ENCODE data around the gene KRTAP10-12.

Gene KRTAP10-12

DNA sequence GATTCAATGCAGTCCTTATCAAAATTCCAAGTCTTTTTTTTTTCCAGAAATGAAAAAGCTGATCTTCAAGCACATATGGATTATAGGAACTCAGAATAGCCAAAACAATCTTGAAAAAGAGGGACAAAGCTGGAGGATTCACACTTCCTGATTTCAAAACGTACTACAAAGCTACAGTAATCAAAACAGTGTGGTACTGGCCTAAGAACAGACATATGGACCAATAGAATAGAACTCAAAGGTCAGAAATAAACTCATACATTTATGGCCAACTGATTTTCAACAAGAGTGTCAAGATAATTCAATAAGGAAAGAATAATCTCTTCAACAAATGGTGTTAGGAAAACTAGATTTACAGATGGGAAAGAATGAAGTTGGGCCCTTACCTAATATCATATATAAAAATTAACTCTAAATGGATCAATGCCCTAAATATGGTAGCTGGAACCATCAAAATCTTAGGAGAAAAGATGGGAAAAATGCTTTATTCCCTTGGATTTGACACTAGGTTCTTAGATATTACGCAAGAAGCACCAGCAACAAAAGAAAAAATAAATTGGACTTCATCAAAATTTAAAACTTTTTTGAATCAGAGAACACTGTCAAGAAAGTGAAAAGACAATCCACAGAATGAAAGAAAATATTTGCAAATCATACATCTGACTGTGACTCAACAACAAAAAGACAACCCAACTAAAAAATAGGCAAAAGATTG, 4.0 kb upstream of the KRTAP10-12 start:
- Histone ChIP-seq H3K36me3 (no peaks in the 10 kb centered on the region), H3K9ac (no peak overlapping the region), H4K20me1 (no peaks in the 10 kb centered on the region), H3K4me1 (no peaks in the 10 kb centered on the region), H3K4me3 (no peak overlapping the region), H3K4me2 (no peak overlapping the region), H3K27ac (no peak overlapping the region), H3K9me3 (replicated peaks in 1 of 11) (peaks cover 17 to 32% (median 24%) of the 10 kb centered on the region in 11 experiments), H3K27me3 (peaks cover 5 to 12% (median 6%) of the 10 kb centered on the region in 11 experiments; a peak in 20 of 22 replicates)
- peak in 2 of 11 experiments; percentile 43 to 80; a peak in 3 of 22 replicates for TF ChIP-seq Cebpa-rat (IDR thresholded peaks at IDR 0.05)

DNA sequence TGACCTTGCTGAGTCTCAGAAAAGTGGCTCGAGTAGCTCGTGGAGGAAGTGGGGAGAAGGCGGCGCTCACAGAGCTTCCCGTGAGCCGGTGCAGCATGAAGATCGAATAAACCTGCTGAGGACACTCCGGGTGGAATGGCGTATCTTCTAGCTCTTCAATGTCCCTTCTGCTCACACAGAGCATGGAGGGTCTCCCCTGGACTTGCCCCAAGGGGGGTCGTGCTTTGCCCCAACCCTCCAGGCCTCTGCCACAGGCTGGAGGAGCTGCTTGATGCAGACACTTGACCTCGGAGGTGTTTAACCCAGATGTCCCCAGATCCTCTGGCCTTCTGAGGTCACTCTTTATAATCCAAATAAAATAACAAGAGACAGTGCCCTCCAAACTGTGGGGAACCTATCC, 2.2 kb upstream of the KRTAP10-12 start:
- Histone ChIP-seq H3K36me3 (no peaks in the 10 kb centered on the region), H3K27ac (no peak overlapping the region), H3K9me3 (replicated peaks in 1 of 11) (peaks cover 17 to 32% (median 24%) of the 10 kb centered on the region in 11 experiments), H3K9ac (no peak overlapping the region), H3K4me1 (peaks cover 0 to 6% (median 0%) of the 10 kb centered on the region in 10 experiments; a peak in 9 of 20 replicates), H4K20me1 (peaks cover 0 to 7% (median 0%) of the 10 kb centered on the region in 11 experiments; a peak in 1 of 22 replicates), H3K4me2 (no peak overlapping the region), H3K27me3 (peaks cover 15 to 30% (median 24%) of the 10 kb centered on the region in 11 experiments; a peak in 21 of 22 replicates), H3K4me3 (no peak overlapping the region)
- TF ChIP-seq Cebpa-rat (IDR thresholded peaks at IDR 0.05): no peak

DNA sequence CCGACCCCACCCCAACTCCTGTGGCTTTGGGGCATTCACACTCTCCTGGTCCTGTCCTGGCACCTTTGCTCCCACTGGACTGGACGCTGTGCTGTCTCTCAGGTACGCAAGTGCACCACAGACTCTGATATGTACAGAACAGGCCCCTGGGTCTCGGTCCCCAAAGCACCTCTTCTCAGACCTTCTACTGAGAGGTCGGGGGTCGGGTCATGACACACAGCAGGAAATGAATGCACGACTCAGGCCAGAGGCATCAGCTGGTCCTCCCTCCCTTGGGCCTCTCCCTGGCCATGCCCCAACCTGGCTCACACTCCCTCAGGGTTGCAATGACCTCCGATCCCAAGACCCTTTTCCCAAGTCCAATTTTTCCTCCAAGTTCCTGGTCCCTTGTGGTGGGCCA, 1.8 kb upstream of the KRTAP10-12 start:
- H3K27ac ChIP-seq: no peak overlapping the region

DNA sequence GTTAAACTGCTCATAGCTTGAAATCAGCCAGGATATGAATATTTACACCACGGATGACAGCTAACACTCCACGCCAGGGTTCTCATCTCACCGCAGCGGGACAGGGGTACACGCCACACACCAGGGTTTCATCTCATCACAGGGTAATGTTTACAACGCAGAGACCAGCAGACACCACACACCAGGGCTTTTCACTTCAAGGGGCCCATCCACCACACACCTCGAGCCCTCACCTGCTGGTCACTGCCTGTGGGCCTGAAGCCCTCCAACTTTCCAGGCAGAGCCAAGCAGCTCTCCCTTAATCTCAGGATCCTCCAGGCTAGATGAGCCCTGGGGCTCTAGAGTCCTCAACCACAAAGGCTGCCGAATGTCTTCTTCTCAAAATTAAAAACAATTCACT, 1.3 kb upstream of the KRTAP10-12 start:
- no peak overlapping the region for H3K4me3 ChIP-seq
- H3K36me3 ChIP-seq: no peaks in the 10 kb centered on the region
- TF ChIP-seq Cebpa-rat (IDR thresholded peaks at IDR 0.05): no peak
- H4K20me1 ChIP-seq: peaks cover 0 to 11% (median 0%) of the 10 kb centered on the region in 11 experiments; a peak in 1 of 22 replicates
- H3K9ac ChIP-seq: no peak overlapping the region
- no peak overlapping the region for H3K27ac ChIP-seq
- peaks cover 17 to 32% (median 24%) of the 10 kb centered on the region in 11 experiments for H3K9me3 ChIP-seq (replicated peaks in 1 of 11)
- H3K4me1 ChIP-seq: peaks cover 3 to 14% (median 8%) of the 10 kb centered on the region in 10 experiments; a peak in 18 of 20 replicates
- peaks cover 15 to 37% (median 32%) of the 10 kb centered on the region in 11 experiments; a peak in 21 of 22 replicates for H3K27me3 ChIP-seq
- no peak overlapping the region for H3K4me2 ChIP-seq

More for the DNA sequence above, 1.8 kb upstream of the KRTAP10-12 start:
- H3K9ac ChIP-seq: no peak overlapping the region
- H3K4me3 ChIP-seq: no peak overlapping the region
- H3K4me2 ChIP-seq: no peak overlapping the region
- peaks cover 0 to 11% (median 0%) of the 10 kb centered on the region in 11 experiments; a peak in 1 of 22 replicates for H4K20me1 ChIP-seq
- peaks cover 0 to 10% (median 3%) of the 10 kb centered on the region in 10 experiments; a peak in 13 of 20 replicates for H3K4me1 ChIP-seq
- no peaks in the 10 kb centered on the region for H3K36me3 ChIP-seq
- H3K9me3 ChIP-seq (replicated peaks in 1 of 11): peaks cover 17 to 32% (median 24%) of the 10 kb centered on the region in 11 experiments
- no peak for TF ChIP-seq Cebpa-rat (IDR thresholded peaks at IDR 0.05)
- H3K27me3 ChIP-seq: peaks cover 15 to 34% (median 28%) of the 10 kb centered on the region in 11 experiments; a peak in 21 of 22 replicates

DNA sequence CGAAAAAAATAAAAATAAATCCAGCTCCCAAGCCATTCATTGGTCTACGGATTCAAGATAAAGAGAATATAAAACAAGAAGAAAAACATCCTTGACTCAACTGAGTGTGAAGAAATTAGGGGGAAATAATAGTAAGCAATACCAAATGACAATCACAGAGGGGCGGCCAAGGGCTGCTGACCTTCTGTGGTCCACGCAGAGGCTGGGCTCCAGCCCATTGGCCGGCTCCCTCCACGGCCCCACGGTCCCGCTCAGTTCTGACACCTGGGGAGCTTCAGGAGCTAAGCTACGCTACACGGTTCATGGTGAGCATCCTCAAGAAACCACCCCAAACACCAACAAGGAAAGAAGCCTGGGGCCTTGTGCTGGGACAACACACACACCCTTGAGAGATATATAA, 400 bp upstream of the KRTAP10-12 start:
- H3K4me3 ChIP-seq: no peak overlapping the region
- no peaks in the 10 kb centered on the region for H3K36me3 ChIP-seq
- no peak overlapping the region for H3K4me2 ChIP-seq
- H3K4me1 ChIP-seq: peaks cover 4 to 23% (median 13%) of the 10 kb centered on the region in 10 experiments; a peak in 18 of 20 replicates
- H4K20me1 ChIP-seq: peaks cover 0 to 11% (median 0%) of the 10 kb centered on the region in 11 experiments; a peak in 1 of 22 replicates
- no peak overlapping the region for H3K9ac ChIP-seq
- H3K9me3 ChIP-seq (replicated peaks in 1 of 11): peaks cover 17 to 32% (median 24%) of the 10 kb centered on the region in 11 experiments
- no peak overlapping the region for H3K27ac ChIP-seq
- TF ChIP-seq Cebpa-rat (IDR thresholded peaks at IDR 0.05): no peak
- peaks cover 16 to 47% (median 40%) of the 10 kb centered on the region in 11 experiments; a peak in 21 of 22 replicates for H3K27me3 ChIP-seq

DNA sequence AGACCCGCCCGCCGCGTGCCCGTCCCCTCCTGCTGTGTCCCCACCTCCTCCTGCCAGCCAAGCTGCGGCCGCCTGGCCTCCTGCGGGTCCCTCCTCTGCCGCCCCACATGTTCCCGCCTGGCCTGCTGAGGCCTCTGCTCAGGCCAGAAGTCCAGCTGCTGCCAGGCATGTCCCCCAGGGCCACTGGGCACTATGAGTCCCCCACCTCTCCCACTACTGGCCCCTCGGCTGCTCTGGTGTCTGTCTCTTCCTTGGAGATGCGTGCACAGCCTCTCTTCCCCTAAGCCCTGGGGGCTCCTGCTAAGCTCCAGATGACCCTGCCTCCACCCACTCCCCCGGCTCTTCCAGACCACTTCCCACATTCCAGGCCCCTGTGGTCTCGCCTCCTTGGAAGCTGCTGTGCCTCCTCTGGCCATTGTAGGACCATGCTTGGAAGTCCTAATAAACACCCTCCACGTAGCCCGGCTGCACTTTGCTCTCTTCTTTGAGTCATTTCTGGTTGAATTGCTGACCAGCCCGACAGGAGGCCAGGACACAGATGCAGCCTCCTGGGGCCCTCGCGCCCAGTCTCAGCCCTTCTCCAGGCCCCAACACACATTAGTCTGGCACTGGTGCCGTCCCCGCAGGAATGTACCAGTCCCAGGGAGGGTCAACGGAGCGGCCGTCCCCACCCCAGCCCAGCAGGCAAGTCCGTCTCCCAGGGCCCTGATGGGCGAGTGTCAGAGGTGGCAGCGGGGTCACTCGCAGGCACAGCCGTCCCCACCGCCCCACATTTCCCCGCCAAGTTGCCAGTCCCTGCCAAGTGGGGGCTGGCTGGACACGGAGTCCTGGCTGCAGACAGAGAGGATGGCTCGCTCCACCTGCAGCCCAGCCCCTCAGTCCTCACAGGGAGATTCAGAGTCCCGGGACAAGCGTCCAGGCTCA, 1.1 kb downstream of the KRTAP10-12 start:
- H3K9ac ChIP-seq: no peak overlapping the region
- no peak overlapping the region for H3K27ac ChIP-seq
- no peaks in the 10 kb centered on the region for H3K36me3 ChIP-seq
- no peak overlapping the region for H3K4me3 ChIP-seq
- peaks cover 0 to 16% (median 0%) of the 10 kb centered on the region in 11 experiments; a peak in 4 of 22 replicates for H4K20me1 ChIP-seq
- H3K9me3 ChIP-seq (replicated peaks in 1 of 11): peaks cover 10 to 21% (median 13%) of the 10 kb centered on the region in 11 experiments
- no peak overlapping the region for H3K4me2 ChIP-seq
- H3K4me1 ChIP-seq: peaks cover 4 to 23% (median 13%) of the 10 kb centered on the region in 10 experiments; a peak in 18 of 20 replicates
- H3K27me3 ChIP-seq: peaks cover 31 to 62% (median 55%) of the 10 kb centered on the region in 11 experiments
- no peak for TF ChIP-seq Cebpa-rat (IDR thresholded peaks at IDR 0.05)

DNA sequence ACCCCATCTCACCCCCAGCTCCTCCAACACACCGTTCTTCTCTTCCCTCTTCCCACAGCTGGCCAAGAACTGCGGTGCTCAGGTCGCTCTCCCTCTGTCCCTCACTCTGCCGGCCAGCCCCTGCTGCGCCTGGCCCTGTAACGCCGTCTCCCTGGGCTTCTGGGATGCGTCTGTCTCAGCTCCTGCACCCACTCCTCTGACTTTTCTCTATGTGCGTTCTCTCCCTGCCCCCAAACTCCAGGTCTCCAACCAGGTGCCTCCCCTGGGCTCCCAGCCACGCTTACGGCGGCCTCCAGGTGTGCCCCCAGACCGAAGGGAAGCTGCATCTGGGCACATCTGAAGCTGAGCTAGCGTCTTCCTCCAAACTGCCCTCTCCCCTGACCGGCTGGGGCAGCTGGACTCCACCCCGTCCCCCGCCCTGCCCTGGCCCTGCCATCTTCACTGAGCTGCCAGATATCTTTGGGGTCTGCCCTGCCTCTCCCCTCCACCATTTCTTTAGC, 2.6 kb downstream of the KRTAP10-12 start:
- H3K4me2 ChIP-seq: peak overlapping the region in 2 of 11 experiments; percentile 62 to 64; a peak in 5 of 22 replicates
- H3K4me1 ChIP-seq: peaks cover 4 to 23% (median 13%) of the 10 kb centered on the region in 10 experiments; a peak in 18 of 20 replicates
- H3K9ac ChIP-seq: no peak overlapping the region
- H3K9me3 ChIP-seq (replicated peaks in 1 of 11): peaks cover under 1 to 9% (median 4%) of the 10 kb centered on the region in 11 experiments; a peak in 20 of 22 replicates
- H4K20me1 ChIP-seq: peaks cover 0 to 23% (median 0%) of the 10 kb centered on the region in 11 experiments; a peak in 4 of 22 replicates
- peaks cover 46 to 77% (median 69%) of the 10 kb centered on the region in 11 experiments for H3K27me3 ChIP-seq
- TF ChIP-seq Cebpa-rat (IDR thresholded peaks at IDR 0.05): no peak
- no peaks in the 10 kb centered on the region for H3K36me3 ChIP-seq
- no peak overlapping the region for H3K27ac ChIP-seq
- no peak overlapping the region for H3K4me3 ChIP-seq
